ENCODE data around the gene ARHGAP25. TPM values are rescaled to one million over a fixed set of nuclear protein-coding genes. Genes with fewer than 3 reads are reported as not detected.
A peak's percentile ranks its signal among the peaks of the same experiment; 100 is the strongest.

The ARHGAP25 gene
- polyA plus RNA-seq, 1 donor (not counting 4 experiments of a cell fraction or from before 2014, with no cell fraction given), result 25.3 TPM

DNA sequence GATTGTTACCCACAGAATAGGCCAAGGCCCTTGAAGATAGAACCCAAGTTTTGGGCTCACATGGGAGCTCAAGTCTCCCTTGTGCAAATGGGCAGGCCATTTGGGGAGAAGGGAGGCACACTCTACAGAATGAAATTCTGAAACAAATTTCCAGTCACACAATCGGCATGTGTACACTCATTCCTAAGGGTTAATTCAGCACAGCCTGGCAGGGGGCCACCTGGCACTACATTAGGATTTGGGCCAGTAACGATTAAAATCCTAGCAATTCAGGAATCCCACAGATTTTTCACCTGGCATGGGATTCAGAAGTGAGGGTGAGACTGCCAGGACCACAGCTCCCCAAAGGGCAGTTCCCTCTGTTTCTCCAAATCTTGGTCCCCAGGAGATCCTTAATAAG, 90.2 kb downstream of the ARHGAP25 start:
- H3K9ac ChIP-seq (ENCODE audit: control insufficient read depth, extremely low read depth, insufficient read depth, low read length), result no peak overlapping the region
- no peaks in the 10 kb centered on the region for H3K79me2 ChIP-seq (ENCODE audit: control insufficient read depth, insufficient read depth, low read length)
- TF ChIP-seq, protein P1, sequence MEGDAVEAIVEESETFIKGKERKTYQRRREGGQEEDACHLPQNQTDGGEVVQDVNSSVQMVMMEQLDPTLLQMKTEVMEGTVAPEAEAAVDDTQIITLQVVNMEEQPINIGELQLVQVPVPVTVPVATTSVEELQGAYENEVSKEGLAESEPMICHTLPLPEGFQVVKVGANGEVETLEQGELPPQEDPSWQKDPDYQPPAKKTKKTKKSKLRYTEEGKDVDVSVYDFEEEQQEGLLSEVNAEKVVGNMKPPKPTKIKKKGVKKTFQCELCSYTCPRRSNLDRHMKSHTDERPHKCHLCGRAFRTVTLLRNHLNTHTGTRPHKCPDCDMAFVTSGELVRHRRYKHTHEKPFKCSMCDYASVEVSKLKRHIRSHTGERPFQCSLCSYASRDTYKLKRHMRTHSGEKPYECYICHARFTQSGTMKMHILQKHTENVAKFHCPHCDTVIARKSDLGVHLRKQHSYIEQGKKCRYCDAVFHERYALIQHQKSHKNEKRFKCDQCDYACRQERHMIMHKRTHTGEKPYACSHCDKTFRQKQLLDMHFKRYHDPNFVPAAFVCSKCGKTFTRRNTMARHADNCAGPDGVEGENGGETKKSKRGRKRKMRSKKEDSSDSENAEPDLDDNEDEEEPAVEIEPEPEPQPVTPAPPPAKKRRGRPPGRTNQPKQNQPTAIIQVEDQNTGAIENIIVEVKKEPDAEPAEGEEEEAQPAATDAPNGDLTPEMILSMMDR (optimal IDR thresholded peaks at IDR 0.05 in 1 of 3, IDR thresholded peaks at IDR 0.05 in 1 of 3, conservative IDR thresholded peaks at IDR 0.05 in 1 of 3; ENCODE audit: extremely low read depth in 1 of 3, insufficient read depth in 2 of 3, low read length in 3 of 3), result no peak
- no peak for TF ChIP-seq EZH2 (IDR thresholded peaks at IDR 0.05; ENCODE audit: low read length)
- dilution Hi-C loops (cut with MboI; ENCODE audit: extremely low pct_ligation_motif_present, low sequenced_read_pairs), result no loop called here
- FAIRE-seq (peak; percentile 51), DNase-seq (ENCODE audit: low read depth, low spot score) (no peak)
- no peaks in the 10 kb centered on the region for H4K20me1 ChIP-seq (ENCODE audit: control insufficient read depth, extremely low read depth, insufficient read depth, low read length)
- H2AFZ ChIP-seq (ENCODE audit: control insufficient read depth, low read length), result no peak overlapping the region
- no peak overlapping the region for H3K4me3 ChIP-seq (ENCODE audit: control insufficient read depth in 2 of 3, extremely low read depth in 1 of 3, insufficient read depth in 2 of 3, low read depth in 1 of 3, low read length in 3 of 3)
- peaks cover 2% of the 10 kb centered on the region for H3K9me1 ChIP-seq (ENCODE audit: control insufficient read depth, extremely low read depth, insufficient read depth, low read length)
- H3K4me1 ChIP-seq (ENCODE audit: control insufficient read depth, extremely low read depth, insufficient read depth, low read length), result peaks cover 29% of the 10 kb centered on the region
- no peaks in the 10 kb centered on the region for H3K9me3 ChIP-seq (ENCODE audit: control insufficient read depth, low read depth, low read length)
- H3K36me3 ChIP-seq (ENCODE audit: control insufficient read depth in 2 of 2, extremely low read depth in 1 of 2, insufficient read depth in 2 of 2, low read length in 2 of 2), result peaks cover 8 to 21% of the 10 kb centered on the region in 2 experiments
- H3K27me3 ChIP-seq (ENCODE audit: control insufficient read depth, extremely low read depth, insufficient read depth, low read length), result no peaks in the 10 kb centered on the region
- H3K4me2 ChIP-seq (ENCODE audit: control insufficient read depth, extremely low read depth, insufficient read depth, low read depth, low read length), result peak overlapping the region; percentile 40
- H3K27ac ChIP-seq (ENCODE audit: control insufficient read depth, insufficient read depth, low read length), result peak overlapping the region; percentile 11

DNA sequence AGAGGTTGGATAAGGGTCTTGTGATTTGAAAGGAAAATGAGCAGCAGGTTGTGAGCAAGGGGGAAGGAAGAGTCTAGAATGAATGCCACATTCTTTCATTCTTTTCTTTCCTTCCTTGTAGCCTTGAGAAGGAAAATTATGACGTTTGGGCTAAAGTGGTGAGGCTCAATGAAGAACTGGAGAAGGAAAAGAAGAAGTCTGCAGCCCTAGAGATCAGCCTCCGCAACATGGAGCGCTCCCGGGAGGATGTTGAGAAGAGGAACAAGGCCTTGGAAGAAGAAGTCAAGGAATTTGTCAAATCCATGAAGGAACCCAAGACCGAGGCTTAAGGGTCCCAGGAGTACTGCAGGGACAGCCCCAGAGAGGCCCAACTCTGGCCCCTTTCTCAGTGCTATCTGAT, 91.3 kb downstream of the ARHGAP25 start:
- no peaks in the 10 kb centered on the region for H3K9me3 ChIP-seq (ENCODE audit: control insufficient read depth, low read depth, low read length)
- H4K20me1 ChIP-seq (ENCODE audit: control insufficient read depth, extremely low read depth, insufficient read depth, low read length), result no peaks in the 10 kb centered on the region
- no peaks in the 10 kb centered on the region for H3K79me2 ChIP-seq (ENCODE audit: control insufficient read depth, insufficient read depth, low read length)
- dilution Hi-C loops (cut with MboI; ENCODE audit: extremely low pct_ligation_motif_present, low sequenced_read_pairs), result no loop called here
- DNase-seq (ENCODE audit: low read depth, low spot score), result no peak
- peaks cover 7 to 20% of the 10 kb centered on the region in 2 experiments for H3K36me3 ChIP-seq (ENCODE audit: control insufficient read depth in 2 of 2, extremely low read depth in 1 of 2, insufficient read depth in 2 of 2, low read length in 2 of 2)
- no peak for TF ChIP-seq EZH2 (IDR thresholded peaks at IDR 0.05; ENCODE audit: low read length)
- H3K4me3 ChIP-seq (ENCODE audit: control insufficient read depth in 2 of 3, extremely low read depth in 1 of 3, insufficient read depth in 2 of 3, low read depth in 1 of 3, low read length in 3 of 3), result no peak overlapping the region
- H3K4me2 ChIP-seq (ENCODE audit: control insufficient read depth, extremely low read depth, insufficient read depth, low read depth, low read length), result no peak overlapping the region
- H3K9me1 ChIP-seq (ENCODE audit: control insufficient read depth, extremely low read depth, insufficient read depth, low read length), result peaks cover 2% of the 10 kb centered on the region
- H3K27me3 ChIP-seq (ENCODE audit: control insufficient read depth, extremely low read depth, insufficient read depth, low read length), result no peaks in the 10 kb centered on the region
- FAIRE-seq, result no peak
- H3K27ac ChIP-seq (ENCODE audit: control insufficient read depth, insufficient read depth, low read length), result no peak overlapping the region
- no peak overlapping the region for H3K9ac ChIP-seq (ENCODE audit: control insufficient read depth, extremely low read depth, insufficient read depth, low read length)
- H3K4me1 ChIP-seq (ENCODE audit: control insufficient read depth, extremely low read depth, insufficient read depth, low read length), result peaks cover 29% of the 10 kb centered on the region
- no peak overlapping the region for H2AFZ ChIP-seq (ENCODE audit: control insufficient read depth, low read length)

DNA sequence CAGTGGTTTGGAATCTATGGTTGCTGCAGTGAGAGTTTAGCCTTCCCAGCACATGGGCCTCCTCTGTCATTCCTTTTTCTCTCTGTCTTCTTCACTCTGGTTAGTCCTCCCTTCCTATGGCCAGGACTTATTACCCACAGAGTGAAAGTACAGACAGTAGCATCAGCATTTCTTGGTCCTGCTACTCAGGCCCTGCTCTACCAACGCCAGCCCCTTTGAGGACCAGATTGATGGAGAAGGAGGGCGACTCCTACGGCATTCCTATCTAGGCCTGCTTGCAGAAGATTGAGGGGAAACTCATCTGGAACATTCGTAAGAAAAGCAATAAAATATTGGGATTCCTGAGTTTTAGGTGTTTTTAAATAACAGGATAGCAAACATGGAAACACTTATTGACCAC, 93.1 kb downstream of the ARHGAP25 start:
- no peak overlapping the region for H3K4me2 ChIP-seq (ENCODE audit: control insufficient read depth, extremely low read depth, insufficient read depth, low read depth, low read length)
- no peak overlapping the region for H2AFZ ChIP-seq (ENCODE audit: control insufficient read depth, low read length)
- no peaks in the 10 kb centered on the region for H3K79me2 ChIP-seq (ENCODE audit: control insufficient read depth, insufficient read depth, low read length)
- FAIRE-seq (no peak), DNase-seq (ENCODE audit: low read depth, low spot score) (no peak)
- H3K9me3 ChIP-seq (ENCODE audit: control insufficient read depth, low read depth, low read length), result no peaks in the 10 kb centered on the region
- no peaks in the 10 kb centered on the region for H3K27me3 ChIP-seq (ENCODE audit: control insufficient read depth, extremely low read depth, insufficient read depth, low read length)
- peaks cover 2 to 10% of the 10 kb centered on the region in 2 experiments for H3K36me3 ChIP-seq (ENCODE audit: control insufficient read depth in 2 of 2, extremely low read depth in 1 of 2, insufficient read depth in 2 of 2, low read length in 2 of 2)
- H3K4me1 ChIP-seq (ENCODE audit: control insufficient read depth, extremely low read depth, insufficient read depth, low read length), result peaks cover 35% of the 10 kb centered on the region
- H3K27ac ChIP-seq (ENCODE audit: control insufficient read depth, insufficient read depth, low read length), result no peak overlapping the region
- no peak for TF ChIP-seq EZH2 (IDR thresholded peaks at IDR 0.05; ENCODE audit: low read length)
- TF ChIP-seq, protein P1 (optimal IDR thresholded peaks at IDR 0.05 in 1 of 3, IDR thresholded peaks at IDR 0.05 in 1 of 3, conservative IDR thresholded peaks at IDR 0.05 in 1 of 3; ENCODE audit: extremely low read depth in 1 of 3, insufficient read depth in 2 of 3, low read length in 3 of 3), result no peak
- H3K9ac ChIP-seq (ENCODE audit: control insufficient read depth, extremely low read depth, insufficient read depth, low read length), result no peak overlapping the region
- dilution Hi-C loops (cut with MboI; ENCODE audit: extremely low pct_ligation_motif_present, low sequenced_read_pairs), result no loop called here
- peaks cover 2% of the 10 kb centered on the region for H3K9me1 ChIP-seq (ENCODE audit: control insufficient read depth, extremely low read depth, insufficient read depth, low read length)
- H4K20me1 ChIP-seq (ENCODE audit: control insufficient read depth, extremely low read depth, insufficient read depth, low read length), result no peaks in the 10 kb centered on the region
- H3K4me3 ChIP-seq (ENCODE audit: control insufficient read depth in 2 of 3, extremely low read depth in 1 of 3, insufficient read depth in 2 of 3, low read depth in 1 of 3, low read length in 3 of 3), result no peak overlapping the region

Measured in keratinocyte (primary cell).